Fibroblast of peridontal ligament (primary cell): ENCODE results near the gene CDH5.

Experiments
- DNase-seq: peaks from one replicate; pipeline ENCODE4 v3.0.0-alpha.2; 2010; ENCODE audit errors: extremely low read depth

Gene CDH5

DNA sequence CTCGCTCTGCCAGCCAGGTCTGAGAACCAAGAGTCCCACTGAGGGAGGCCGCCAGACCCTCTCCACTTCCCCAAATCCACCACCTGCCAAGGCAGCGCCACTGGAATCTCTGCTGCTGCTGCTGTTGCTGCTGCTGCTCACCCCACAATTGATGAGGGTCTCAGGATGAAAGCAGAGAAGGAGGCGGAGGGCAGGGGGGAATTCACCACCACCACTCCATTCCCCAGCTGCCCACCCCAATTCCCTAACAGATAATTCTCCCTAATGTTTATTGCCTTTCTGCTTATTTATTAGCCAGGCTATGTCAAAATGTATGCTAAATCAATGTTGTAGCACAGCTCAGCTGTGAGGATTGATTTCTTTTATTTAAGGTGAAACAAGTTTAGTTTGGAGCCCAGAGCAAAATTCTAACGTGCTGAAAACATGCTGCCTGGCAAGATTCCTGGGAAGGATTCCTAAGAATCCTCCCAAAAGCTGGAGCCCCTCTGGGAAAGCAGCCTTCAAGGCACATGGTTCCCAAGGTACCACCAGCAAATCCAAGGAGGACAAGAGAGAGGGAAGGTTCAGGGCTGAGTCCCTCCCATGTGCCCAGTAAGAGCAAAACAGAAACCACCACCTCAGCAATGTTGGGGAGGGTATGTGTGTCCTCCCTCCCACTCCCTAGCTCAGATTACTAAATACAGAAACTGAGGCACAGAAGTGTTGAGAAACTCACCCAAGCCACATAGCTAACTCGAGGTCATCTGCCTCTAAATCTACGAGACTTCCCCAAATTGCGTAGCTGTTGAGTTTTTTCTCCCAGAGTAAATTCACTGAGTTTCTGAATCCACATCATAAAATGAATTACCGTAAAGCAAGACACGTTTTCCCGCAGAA lies 12.2 kb upstream of the CDH5 start:
- DNase-seq = no peak

- no peak for DNase-seq
These were observed 11.0 kb upstream of the CDH5 start for GRCh38 chr16:66355526-66355925.

GRCh38 chr16:66357523-66357928 lies 9.0 kb upstream of the CDH5 start:
- peak; percentile 93 for DNase-seq

- no peak for DNase-seq
These were observed 8.3 kb upstream of the CDH5 start for GRCh38 chr16:66358231-66358630.

- DNase-seq = peak; percentile 71
These were observed 7.5 kb upstream of the CDH5 start for GRCh38 chr16:66359012-66359411.

DNA sequence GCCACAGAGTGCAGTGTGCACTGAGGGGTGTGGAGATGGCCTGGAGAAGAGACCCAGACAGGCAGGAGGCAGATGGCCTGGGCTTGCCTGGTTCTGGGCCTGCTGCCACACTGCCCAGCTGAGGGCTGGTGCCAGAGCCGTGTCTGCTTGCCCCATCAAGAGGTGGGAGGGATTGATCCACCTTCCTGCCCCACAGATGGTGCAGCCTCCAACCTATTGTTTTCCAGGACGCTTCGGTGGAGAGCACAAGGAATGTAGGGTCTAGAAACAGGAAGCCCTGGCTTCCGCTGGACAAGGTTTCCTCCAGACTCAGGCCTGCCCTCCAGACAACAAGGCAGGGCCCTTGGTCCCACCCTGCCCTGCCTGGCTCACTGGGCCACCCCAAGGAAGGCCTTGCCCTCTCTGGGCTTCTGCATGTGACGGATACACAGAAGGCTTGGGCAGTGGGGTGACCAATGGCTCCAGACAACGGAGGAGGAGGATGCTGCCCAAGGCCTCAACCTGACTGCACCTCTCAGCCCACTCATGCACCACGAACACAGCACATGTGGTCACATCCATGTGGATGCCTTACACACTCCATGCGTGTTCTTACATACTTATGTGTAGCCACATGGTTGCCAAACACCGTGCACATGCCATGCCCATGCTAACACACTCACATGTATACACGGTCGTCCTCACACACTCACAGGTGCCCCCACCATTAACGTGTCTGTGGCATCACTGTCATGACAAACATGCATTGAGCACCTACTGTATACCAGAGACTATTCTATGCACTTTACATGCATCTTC lies 6.5 kb upstream of the CDH5 start:
- no peak for DNase-seq

DNA sequence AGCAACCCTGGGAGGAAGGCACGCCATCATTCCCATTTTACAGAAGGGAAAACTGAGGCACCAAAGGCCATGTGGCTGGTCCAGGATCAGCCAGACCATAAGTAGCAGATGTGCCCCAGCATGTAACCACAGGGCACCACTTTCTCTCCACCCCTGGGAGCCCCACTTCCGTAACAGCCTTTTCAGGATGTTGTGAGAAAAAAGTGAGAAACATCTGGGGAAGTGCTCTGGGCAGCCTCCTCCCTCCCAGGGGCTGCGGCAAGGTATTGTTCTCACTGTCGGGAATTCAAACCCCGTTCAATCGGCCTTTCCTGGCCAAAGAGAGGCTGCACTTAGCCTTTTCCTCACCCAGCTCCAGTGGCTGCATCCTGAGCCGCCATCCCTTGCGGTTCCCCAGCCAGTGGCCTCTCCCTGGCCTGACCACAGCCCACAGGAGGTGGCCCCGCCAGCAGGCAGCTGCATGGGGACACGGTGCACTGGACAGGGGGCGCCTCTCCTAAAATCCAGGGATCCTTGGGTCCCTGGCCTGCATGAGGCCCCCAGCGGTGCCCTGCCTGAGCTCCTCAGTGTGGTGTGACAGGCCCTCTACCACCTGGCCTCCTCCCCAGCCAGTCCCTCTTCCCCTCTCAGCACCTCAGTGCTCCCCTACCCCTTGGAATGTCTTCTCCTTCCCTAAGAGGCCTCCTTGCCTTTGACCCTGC lies 5.7 kb upstream of the CDH5 start:
- DNase-seq = no peak

DNA sequence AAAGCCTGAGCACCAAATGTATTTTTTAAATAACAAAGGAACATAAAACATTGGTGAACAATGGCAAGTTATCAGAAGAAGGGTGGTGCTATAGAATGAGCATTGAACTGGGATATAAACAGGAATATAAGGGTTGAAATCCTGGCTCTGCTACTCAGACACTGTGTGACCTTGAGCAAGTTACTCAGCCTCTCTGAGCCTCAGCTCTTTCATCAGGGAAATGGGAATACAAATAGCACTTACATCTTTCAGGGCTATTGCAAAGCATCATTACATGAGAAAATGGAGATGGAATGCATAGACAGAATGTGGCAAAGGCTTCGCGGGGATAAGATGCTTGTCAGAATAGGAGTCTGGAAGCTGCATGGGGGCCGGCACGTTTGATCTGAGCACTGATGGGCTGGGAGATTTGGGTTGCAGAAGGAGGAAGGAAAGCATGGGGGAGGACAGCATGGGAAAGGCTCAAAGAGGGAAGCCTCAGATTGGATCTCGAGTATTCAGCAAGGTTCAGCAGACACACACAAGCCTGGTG lies 4.8 kb upstream of the CDH5 start:
- DNase-seq = no peak

DNA sequence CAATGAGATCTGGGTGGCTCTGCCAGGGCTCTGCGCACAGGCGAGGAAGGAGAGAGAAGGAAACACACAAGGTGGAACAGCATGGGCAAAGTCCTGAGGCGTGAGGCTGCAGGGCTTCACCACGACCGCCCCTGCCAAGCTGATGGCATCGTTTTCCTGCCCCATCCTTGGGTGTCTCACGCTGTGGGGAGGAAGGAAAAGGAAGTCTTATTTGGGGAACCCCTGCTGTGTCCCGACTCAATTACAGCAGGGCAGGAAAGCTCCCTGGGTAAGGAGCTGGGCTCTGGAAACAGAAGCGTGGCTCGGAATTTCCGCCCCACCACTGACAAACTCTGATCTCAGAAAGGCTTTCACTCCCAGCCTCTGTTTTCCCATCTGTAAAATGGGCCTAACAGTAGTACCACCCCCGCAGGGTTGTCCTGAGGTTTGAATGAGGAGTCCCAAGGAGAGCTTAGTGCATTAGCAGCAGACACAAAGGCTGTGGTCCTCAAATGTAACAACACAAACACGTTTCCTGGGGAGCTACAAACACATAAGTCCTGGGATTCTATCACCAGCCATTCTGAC lies 3.2 kb upstream of the CDH5 start:
- no peak for DNase-seq

GRCh38 chr16:66364117-66364958 lies 2.2 kb upstream of the CDH5 start:
- DNase-seq = peak; percentile 34

GRCh38 chr16:66364959-66365306 lies 1.6 kb upstream of the CDH5 start:
- no peak for DNase-seq

- peak; percentile 16 for DNase-seq
These were observed 840 bp upstream of the CDH5 start for GRCh38 chr16:66365651-66366050.

DNA sequence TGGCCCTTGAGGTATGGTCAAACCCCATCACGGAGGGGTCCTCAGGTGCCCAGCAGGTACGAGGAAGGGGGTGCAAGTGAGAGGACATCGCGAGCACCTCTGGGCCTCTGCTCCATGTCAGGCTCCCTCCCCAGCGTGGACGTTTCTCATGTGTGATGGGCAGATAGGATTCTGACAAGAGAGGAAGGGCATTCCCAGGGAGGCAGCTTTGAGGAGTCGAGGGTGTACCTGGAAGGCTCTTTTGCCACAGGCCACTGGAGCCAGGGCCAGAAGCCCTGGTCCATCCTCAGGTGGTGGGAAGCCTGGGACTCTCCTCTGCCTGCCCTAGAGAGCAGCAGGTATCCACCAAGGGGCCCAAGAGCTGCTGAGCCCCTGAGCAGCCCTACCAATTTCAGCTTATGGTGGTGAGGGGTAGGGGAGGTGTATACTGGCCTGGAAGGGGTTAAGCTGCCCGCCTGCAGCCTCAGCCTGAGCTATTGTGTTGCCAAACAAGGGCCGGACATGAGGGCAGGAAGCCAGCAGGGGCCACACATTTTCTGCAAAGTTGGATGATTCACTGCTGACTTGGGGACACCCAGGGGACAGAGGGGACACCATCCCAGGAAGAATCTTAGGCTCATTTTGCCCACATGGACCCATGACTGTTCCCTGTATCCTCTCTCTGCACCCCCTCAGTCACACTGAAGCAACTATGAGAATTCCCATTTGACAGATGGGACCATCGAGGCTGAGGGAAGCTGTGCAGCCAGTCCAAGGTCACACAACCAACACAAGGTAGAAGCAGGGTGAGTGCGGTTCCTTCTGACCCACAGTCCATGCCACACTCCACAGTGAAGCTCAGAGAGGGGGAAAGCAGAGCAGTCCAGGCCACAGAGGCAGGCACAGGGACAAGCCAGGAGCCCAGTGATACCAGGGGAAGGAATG lies 1.7 kb downstream of the CDH5 start:
- no peak for DNase-seq

GRCh38 chr16:66369055-66369592 lies 2.6 kb downstream of the CDH5 start:
- no peak for DNase-seq

DNA sequence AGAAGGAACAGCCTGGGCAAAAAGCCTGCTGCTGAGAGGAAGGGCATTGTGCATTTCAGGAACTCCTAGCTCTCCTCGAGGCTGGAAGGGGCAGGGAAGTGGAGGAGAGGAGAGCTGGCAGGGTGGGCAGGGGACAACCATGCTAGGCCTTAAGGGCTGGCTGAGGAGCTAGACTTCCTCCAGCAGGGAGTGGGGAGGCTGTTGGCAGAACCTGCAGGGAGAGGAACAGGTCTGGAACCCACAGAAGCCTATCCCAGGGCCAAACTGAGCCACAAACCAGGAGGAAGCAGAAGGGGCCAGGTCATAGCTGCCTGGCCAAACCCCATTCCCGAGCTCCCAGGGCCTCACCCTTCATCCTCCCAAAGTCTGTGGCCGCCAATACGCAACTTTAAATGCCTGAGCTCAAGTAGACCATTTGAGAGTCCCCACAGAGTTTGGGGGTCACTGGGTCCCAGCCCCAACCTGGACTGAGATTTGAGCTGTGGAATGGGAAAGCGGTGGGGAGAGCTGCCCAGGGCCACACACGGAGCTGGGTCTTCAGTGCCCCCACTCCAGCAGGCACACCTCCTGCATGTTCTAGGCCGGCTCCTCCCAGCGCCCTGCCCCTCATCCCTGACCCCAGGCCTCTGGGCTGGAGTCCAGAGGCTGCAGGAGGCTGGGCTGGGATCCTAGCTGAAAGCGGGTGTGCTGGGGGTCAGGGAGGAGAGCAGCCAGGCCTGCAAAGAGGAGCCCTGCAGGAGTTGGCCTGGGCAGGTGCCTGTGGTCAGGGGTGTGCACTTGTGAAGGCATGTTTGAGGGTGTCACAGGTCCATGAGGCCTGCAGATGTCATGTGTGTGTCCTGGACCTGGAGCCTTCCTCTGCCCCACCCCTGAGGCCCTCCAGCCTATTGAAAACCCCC lies 4.5 kb downstream of the CDH5 start:
- no peak for DNase-seq

DNA sequence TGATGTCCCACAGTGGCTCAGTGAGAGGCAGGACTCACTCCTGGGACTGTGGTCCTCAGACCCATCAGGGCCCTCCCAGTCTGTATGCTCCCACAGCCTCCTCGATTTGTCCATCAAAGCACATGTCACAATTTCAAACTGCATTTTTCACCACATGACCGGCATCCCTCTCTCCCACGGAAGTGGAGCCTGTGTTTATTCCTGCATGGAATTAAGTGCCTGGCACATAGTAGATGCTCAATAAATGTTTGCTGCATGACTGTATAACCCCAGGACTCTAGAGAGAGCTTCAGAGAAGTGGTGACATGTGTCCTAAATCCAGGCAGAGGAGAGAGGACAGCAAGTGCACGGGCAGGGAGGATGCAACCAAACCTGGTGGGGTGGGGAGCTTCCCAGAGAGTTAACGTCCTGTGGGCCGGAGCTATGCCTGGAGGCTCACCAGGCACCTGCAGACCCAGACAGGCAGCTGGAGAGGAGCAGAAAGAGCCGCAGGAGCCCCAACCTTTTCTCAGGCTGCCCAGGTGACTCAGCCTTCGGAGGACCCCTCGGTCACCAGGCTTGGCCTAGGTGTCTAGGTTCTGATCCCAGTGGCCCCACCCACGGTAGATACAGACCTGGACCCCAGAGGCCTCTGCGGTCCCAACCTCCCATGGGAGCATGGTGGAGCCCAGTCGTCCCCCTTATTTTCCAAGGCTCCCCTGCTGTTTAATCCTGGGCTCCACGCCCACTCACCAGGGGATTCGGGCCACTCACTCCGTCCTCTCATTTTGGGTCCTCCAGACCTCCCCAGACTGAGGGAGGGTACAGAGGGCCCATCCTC lies 5.8 kb downstream of the CDH5 start:
- no peak for DNase-seq

GRCh38 chr16:66372898-66373155 lies 6.3 kb downstream of the CDH5 start:
- DNase-seq = no peak

GRCh38 chr16:66373667-66374066 lies 7.2 kb downstream of the CDH5 start:
- DNase-seq = no peak
